OCI-M2 (cell line): ENCODE results near the gene SLC6A6.

Source experiments
- DNase-seq: peaks from one replicate; lab custom pipeline; 2025; ENCODE audit not compliant: unreplicated experiment; lab: John Stamatoyannopoulos, UW

The SLC6A6 gene

DNA sequence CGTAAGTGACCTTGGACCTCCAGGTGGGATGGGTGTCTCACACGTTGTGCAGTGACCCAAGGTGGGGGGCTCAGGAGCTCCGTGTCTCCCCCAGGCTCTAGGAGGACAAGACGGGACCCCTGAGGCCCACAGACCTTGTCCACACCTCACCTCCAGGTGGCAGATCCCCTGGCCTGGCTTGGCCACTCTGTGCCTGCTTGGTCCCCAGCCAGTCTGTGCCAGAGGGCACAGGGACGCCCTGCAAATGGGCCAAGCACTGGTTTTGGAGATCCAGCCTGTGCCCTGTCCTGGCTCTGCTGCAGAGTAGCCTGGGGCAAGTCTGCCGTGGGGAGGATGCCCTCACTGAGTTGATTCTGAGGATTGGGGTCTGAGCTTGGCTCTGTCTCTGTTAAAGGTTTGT, 14.0 kb downstream of the SLC6A6 start:
- DNase-seq = no peak

DNA sequence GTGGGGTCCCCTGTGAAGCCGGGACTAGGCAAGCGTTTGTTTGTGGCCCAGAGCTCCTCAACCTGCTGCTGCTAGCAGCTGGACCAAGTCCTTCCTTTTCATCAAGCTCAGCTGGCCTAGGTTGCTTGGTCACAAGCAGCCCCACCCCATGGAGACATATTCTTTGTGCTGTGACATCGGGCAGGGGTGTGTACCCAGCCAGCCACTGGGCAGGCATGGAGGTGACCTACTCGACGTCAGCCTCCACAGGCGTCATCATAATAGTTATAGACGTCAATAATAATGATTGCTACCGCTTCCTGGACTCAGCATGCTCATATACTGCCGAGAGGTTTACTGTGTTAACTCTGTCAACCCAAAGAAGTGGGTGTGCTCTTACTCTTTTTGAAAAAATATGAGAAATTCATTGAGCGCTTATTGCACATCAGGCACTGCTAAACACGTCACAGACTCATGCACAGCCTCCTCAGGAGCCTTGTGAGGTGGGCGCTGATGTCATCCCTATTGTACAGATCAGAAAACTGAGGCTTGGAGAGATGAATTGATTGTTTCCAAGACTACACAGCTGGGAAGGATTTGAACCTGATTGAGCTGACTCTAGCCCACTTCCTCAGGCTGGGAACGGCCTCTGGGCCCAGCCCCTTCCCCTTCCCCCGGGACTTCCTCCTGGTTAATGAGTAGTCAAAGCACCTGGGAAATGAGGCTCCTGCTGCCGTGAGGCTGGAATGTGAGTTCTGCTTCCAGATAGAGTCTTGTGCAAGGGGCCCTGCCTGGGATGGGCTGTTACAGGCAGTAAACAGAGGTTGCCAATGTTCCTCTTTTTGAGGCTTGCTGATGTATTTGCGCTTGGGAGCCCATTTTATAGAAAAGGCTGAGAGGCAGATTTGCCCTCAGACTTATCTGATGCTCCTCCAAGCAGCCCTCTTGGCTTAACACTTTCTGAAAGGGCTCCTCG, 16.2 kb downstream of the SLC6A6 start:
- no peak for DNase-seq

DNA sequence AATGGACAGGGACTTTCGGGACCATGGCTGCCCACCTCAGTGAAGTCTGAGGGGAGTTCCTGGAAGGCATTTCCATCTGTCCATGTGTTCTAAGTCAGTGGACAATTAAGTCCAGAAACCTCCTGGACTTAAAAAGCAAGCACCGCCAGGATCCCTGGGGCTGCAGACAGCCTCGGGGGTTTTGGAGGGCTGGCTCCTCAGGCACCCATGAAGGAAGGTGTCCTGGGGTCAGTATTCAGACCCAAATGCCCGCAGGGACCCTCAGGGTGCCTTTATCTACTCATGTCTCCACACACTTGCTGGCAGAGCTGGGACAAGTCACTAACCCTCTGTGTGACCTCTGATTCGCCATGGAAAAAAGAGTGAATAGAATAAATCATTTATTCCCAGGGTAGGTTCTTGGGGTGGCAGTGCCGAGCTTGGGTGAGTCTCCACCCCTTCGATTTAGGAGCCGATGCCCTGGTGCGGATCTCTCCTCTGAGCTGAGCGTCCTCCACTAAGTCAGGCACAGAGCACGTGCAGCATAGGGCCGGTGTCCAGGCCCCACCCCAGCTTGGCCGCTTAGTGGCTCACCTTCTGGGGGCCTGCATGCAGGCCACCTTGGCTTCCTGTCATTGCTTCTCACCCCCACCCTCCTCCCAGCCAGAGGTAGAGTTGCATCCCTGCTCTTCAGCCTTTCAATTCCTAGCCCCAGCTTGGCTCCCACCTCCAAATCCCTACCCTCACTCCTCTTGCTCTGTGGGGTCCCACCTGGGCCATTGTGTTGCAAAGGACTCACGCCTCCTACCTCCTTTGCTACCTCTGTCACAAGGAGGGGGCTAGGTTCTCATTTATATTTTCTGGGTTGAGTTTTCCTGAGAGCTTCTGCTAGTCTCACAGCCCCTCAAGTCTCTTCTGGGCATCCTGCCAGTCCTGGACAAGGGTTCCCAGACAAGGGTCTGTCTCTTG, 19.9 kb downstream of the SLC6A6 start:
- no peak for DNase-seq

DNA sequence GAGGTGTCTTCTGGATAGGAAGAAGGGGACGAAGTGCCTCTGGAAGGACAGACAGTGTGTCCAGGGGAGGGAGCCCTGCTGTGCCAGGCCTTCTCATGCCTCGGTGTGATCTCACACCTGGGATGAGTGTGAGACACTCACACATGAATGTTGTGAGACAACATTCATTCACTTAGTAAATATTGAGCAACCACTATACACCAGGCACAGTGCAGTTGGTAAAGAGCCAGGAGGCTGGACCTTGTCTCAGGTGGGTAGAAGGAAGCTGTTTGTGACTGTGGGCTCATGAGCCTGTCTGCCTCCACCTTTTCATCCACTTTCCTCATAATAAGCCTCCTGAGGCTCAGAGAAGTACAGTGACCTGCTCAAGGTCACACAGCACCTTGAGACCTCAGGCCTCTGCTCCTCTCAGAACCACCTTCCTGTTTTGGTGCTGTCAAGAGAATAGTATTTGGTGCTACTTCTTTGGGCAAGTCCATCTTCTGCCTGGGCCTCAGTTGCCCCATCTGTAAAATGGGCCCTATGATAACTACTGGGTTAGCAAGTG, 20.9 kb downstream of the SLC6A6 start:
- no peak for DNase-seq

DNA sequence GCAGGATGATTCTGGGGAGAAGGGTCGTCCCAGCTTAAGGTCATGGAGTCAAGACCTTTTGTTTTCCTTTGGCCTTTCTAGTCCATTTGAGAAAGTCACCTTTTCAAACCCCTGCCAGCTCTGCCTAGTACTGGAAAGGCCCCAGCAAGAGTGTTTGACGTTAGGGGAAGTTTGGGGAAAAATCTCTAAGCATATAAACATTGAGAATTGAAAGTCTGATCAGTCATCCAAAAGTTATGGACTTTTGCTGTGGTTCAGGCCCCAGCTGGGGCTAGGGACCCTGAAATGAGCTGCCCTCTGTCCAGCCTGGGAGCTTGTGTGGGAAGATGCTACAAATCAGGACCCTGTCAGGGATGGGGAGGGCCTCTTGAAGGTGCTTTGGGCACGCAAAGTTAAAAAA, 21.6 kb downstream of the SLC6A6 start:
- DNase-seq = no peak

DNA sequence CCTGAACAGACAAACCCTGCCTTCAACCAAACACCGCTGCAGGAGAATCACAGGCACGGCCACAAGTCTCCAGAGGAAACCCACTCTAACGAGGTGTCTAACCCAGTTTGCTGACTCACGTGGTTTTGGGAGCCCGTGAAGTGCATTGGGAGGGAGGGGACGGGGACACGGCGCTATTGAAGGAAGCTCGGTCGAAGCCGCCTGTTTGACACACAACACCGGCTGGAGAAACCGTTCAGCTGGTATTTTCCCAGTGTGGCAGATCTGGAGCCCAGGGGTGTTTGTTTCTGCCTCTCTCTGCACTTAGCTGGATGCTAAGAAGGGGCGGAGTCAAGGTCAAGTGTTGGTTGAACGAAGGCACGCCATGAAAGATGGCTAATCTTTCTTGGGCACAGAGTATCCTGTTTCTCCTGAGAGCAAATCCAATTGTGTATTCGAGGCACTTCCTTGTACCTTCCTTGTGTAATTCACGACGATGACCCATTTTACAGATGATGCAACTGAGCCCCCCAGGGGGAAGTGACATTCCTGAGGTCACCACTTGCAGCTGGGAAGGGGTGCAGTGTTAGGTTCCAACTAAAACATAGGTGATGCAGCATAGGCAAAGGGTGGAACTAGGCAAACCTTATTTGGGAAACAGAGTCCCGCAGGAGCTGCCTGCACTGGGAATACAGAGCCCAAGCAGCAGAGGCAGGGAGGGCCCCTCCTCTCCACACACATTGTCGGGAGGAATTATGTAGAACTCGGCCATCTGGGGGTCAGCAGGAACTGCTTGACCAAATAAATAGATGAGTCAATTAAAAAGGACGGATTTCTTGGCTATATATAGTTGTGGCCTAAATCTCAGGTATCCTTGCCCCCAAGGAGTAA, 22.5 kb downstream of the SLC6A6 start:
- DNase-seq = no peak

DNA sequence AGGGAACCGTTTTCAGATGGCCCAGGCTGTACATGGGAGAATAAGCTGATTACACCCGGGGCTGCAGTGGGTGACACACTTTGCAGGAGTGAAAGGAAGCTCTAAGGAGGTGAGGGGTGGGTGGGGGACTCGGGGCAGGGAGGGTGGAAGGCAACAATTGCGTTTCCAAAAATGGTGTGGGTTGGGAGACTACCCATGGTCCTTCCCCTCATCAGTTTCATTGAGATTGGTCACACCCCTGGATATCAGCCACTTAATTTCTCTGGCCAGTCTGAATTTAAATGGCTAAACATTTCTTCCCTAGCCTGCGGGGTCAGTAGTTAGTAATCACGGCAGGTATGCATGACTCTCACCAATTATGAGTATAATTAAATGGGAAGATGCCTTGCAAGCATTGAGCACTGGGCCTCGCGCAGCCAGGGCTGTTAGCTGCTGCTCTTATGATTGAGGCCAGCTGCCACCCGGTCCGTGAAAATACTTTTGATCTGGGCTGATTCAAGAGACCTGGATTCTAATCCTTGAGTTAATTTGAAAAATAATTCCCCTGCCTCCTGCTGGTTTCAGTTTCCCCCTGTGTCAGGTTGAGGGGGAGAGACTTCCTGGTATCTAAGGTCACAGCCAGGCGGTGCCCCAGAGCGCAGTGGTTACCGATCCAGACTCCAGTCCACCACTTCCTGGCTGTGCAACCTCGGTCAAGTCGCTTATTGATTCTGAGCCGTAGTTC, 23.3 kb downstream of the SLC6A6 start:
- no peak for DNase-seq

DNA sequence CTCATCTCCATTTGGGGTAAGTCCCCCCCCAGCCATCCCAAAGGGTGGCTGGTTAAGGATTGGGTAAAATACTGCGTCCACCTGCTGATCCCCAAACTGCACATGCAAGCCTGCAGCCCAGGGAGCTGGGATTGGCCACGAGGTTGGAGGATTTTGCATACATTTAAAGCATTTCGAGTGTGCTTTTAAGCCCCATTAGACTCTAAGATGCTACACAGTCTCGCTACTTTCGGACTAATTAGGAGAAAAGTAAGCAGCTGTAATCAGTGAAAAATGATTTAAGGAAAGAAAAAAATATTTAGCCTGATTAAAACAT, 23.9 kb downstream of the SLC6A6 start:
- DNase-seq = no peak

DNA sequence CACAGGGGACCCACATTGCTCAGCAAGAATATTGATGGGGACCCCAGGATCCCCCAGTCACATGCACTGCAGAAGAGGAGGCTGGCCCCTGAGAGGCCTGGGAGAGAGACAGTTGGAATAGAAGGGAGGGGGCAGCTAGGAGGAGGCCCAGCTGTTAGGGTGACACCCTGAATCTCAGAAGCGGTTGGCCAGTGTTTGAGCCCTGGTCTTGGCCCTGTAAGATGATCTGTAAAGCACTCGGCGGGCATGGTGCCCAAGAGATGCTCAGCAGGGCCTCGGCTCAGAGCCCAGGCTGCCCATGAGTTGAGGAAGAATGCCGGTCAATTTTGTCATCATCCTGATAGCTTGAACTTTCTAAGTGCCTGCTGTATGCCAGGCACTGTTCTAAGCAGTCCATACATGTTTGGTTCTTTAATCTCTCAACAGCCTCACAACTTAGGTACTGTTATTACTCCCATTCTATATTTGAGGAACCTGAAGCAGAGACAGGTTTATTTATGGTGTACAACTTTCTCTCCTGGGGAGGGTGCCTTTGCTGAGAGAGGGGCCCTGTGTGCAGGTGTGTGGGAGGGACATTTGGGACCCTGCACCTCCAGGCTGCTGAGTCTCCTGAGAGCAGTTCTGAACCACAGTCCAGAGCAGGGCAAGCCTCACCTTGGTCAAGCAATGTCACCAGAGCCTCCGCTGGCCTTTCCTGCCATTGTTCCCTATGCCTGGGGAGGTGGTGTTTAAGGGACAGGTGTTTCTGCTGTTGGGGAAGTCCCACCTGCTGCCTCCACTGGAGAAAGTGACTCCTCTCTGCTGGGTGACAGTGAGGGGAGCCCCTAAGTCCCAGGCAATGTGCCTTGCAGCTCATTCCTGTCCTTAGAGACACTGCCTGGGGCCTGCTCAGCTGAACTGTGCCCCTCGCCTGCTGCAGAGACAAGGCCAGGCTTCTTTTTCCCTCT, 26.0 kb downstream of the SLC6A6 start:
- DNase-seq = no peak

DNA sequence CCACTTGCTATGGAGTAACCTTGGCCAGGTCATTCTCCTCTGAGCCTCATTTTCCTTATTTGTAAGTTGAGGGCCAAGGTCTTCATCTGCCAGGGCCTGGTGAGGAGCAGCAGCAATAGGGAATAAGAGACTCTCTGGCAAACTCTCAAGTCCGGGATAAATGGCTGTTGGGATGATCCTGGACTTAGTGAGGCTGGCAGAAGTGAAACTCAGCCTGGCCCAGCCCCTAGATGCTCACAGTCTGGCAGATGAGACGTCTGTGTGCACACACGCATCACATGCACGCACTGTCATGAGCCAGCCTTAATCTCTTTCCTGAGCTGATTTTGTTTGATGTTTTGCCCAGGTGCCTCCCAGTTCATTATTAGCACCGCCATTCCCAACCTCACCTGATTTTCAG, 26.8 kb downstream of the SLC6A6 start:
- DNase-seq = no peak

DNA sequence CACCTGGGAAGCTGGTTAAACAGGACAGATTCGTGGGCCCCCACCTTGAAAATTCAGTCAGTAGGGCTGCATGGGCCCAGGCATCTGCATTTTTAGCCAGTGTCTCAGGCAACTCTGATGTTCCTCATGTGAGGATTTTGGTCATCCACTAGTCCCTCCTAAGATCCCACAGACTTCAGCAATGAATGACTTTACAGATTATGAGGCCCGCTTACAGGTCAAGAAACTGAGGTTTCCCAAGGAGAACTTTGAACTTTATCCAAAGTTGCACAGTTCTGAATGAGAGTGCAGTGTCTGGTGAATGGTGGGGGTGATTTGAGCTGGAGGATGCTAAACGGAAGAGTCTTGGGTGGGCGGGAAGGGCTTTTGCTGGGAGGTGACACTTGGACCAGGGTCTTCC, 27.2 kb downstream of the SLC6A6 start:
- DNase-seq = no peak

DNA sequence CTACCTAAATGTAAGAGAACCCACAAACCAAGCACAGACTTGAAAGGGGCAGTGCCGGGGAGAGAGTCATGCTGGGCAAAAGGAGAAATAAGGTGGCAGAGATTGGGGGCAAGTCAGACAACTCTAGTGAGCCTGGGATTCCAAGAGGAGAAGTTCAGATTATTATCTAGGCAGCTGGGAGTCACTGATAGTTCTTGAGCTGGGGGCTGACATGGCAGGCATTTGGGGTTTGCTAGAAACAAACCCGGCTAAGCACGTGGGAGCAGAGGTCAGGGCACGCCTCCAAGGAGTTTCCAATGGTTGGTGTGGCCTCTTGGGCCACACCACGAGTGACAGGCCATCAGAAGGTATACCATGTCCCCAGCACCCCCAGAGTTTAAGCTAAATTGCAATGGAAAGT, 27.6 kb downstream of the SLC6A6 start:
- no peak for DNase-seq

DNA sequence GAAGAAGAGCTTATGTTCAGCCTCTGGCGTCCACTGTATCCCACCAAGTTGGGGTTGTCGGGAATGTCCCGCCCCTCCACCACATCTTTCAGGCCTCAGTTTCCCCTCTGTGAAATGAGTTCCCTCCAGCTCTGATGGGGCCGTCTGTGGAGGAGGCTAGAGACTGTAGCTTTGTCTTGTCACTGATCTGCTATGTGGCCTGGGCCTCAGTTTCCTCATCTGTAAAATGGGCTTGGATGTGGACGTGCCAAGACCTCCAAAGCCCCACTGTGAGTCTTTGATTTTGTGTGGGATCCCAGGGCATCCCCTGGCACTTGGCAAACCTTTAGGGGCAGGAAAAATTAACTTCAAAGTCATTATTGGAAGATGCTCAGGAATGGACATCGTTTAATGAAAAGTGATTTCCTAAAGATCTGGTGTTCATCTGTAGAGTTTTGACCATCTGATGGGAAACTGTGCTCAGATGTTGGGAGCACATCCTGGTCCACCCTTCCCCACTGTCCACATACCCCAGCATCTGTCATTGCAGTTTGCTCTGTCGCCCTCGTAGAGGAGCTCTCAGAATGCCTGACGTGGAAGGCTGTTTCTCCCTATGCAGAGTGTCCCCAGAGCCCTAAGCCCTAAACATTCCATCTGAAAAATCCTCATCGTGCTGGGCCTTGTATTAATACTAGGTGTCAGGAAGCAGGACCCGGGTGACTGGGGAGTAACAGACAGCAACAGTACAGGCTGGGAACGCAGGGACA, 28.5 kb downstream of the SLC6A6 start:
- no peak for DNase-seq

DNA sequence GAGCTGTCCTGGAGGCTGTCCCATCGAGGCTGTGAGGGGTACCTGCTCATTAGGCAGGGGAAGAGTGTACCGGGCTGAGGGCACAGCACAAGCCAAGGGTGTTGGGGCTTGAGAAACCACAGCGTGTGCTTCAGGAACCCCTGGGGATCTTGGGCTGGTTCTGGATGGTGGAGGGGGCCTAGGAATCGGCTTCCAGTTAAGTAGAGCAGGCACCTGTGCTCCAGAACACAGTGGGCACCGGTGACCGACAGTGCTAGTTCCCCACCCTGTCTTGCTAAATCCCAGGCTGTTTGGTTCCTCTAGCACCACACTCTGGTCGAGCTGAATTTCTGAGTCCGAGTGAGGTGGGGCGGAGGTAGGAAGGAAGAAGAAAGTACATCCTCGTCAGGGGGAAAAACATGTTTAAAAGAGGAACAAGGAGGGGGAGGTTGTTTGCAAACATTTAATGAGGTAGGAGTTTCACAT, 29.1 kb downstream of the SLC6A6 start:
- no peak for DNase-seq

DNA sequence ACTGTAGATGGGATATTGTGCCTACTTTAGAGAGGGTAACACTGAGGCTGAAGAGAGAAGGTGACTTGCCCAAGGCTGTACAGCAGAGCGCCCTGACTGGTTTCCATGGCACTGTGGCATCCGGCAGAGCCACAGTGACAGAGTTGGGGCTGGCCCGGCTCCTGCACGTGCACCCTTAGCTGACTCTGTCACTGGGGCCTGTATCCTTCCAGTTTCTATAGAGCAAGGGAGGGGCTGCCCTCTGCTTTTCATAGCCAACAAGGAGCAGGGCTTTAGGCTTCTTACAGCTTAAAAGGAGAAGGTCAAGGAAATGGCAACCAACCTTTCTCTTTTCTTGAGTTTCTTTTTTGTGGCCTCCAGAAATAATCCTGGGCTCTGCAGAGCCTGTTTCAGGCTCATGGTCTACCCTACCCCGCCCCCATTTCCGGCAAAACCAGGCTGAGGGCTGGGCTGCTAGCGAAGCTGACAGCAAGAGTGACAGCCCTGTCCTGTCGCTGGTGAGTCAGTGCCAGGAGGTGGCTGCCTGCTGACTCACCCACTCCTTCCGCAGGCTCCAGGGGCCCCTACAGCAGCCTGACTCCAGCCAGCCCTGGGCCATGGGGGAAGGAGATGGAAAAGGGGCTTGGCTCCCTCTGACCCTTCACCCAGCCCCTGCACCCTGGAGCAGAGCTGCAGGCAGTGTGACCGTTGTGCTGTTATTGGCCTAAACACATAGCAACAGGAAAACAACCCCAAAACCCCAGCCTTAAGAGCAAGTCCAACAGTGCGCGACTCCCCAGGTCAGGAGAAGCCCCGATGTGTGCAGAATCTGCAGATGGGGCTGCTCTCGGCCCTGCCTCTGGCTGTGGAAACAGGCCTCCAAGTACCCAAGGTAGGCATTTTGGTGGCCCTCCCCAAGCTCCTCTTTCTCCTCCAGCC, 29.8 kb downstream of the SLC6A6 start:
- DNase-seq = peak; percentile 71

DNA sequence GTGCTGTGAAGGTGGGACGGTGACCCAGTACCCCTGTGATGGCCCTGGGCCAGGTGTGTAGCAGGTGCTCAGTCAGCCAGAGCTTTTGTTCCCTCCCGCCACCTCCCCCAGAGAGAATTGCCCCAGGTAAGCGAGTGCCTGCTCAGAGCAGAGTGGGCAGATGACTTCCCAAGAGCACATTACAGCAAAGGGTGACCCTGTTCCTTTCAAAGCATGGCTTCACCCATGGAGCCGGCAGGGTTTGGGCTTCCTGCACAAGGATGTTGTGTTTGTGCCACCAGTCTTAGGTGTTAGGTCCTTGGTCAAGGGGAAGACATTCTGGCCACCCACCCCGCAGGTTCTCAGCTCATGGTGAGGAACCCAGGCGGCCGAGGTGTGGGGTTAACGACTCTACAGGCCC, 30.7 kb downstream of the SLC6A6 start:
- no peak for DNase-seq

DNA sequence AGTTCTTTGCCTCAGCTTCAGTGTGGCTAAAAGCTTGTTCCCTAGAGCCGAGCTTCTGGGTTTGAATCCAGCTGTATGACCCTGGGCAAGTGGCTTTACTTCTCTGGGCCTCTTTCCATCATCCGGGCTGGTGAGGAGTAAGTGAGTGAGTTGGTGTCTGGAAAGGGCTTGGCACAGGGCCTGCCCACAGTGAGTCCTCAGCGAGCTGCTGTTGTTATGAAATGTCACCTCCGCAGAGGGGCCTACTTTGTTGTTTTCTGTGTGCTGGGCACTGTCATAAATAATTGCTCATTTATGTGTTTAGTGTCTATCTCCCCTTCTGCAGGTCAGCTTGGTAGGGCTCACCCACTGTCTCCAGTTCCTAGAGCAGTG, 31.7 kb downstream of the SLC6A6 start:
- DNase-seq = no peak
